ENCODE results near the gene IRS1.
"Not testable (repeated sequence)": the region's sequence is repeated elsewhere in the genome, so short reads cannot be mapped to it uniquely, and the experiment has no call there.

The IRS1 gene

GRCh38 chr2:226835420-226835795 is 35.8 kb upstream of the IRS1 start:
- Mint-ChIP-seq H3K27me3 (no peaks in the 10 kb centered on the region), H3K9me3 (no peaks in the 10 kb centered on the region), H3K36me3 (ENCODE audit: low read depth) (peaks cover 54% of the 10 kb centered on the region), H3K27ac (peak overlapping the region; percentile 97), H3K4me1 (ENCODE audit: low read depth) (peaks cover 63% of the 10 kb centered on the region), H3K4me3 (peak overlapping the region; percentile 91)

- not testable (repeated sequence) for H3K9me3 Mint-ChIP-seq, H3K27me3 Mint-ChIP-seq
- Mint-ChIP-seq H3K36me3 (ENCODE audit: low read depth) (peaks cover 50% of the 10 kb centered on the region), H3K4me3 (peak overlapping the region; percentile 91), H3K4me1 (ENCODE audit: low read depth) (peaks cover 57% of the 10 kb centered on the region), H3K27ac (peak overlapping the region; percentile 97)
Measured at GRCh38 chr2:226834880-226835279, 35.3 kb upstream of the IRS1 start.

DNA sequence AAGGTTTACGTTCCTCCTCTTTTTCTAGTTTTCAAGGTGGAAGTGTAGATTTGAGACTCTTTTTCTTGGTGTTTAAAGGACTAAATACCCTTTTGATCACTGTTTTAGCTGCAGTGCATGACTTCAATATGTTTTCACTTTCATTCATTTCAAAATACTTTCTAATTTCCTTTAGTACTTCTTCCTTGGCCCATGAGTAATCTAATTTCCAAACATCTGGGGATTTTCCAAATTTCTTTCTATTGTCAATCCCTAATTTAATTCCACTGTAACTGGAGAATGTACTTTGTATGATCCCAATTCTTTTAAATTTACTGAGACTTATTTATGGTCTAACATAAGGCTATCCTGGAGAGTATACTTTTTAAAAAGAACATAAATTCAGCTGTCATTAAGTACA is 32.4 kb upstream of the IRS1 start:
- Mint-ChIP-seq H3K36me3 (ENCODE audit: low read depth) (peaks cover 33% of the 10 kb centered on the region), H3K4me3 (no peak overlapping the region), H3K9me3 (no peaks in the 10 kb centered on the region), H3K27me3 (no peaks in the 10 kb centered on the region), H3K4me1 (ENCODE audit: low read depth) (peaks cover 38% of the 10 kb centered on the region), H3K27ac (no peak overlapping the region)

DNA sequence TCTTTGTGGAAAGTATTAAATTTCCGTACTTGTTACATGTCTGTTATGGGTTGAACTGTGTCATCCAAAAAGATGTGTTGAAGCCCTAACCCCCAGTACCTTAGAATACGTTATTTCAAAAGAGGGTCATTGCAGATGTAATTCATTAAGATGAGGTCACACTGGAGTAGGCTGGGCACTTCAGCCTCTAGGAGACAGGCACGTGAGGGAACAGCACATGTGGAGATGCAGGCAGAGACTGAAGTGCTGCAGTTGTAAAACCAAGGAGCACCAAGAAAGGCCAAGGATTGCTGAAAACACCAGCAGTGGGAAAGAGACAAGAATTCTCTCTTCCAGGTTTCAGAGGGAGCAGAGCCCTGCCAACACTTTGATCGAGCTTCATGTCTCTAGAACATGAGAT is 31.6 kb upstream of the IRS1 start:
- H3K36me3 Mint-ChIP-seq (ENCODE audit: low read depth): peaks cover 33% of the 10 kb centered on the region
- H3K9me3 Mint-ChIP-seq: no peaks in the 10 kb centered on the region
- H3K4me1 Mint-ChIP-seq (ENCODE audit: low read depth): peaks cover 35% of the 10 kb centered on the region
- no peaks in the 10 kb centered on the region for H3K27me3 Mint-ChIP-seq
- H3K4me3 Mint-ChIP-seq: no peak overlapping the region
- H3K27ac Mint-ChIP-seq: no peak overlapping the region

DNA sequence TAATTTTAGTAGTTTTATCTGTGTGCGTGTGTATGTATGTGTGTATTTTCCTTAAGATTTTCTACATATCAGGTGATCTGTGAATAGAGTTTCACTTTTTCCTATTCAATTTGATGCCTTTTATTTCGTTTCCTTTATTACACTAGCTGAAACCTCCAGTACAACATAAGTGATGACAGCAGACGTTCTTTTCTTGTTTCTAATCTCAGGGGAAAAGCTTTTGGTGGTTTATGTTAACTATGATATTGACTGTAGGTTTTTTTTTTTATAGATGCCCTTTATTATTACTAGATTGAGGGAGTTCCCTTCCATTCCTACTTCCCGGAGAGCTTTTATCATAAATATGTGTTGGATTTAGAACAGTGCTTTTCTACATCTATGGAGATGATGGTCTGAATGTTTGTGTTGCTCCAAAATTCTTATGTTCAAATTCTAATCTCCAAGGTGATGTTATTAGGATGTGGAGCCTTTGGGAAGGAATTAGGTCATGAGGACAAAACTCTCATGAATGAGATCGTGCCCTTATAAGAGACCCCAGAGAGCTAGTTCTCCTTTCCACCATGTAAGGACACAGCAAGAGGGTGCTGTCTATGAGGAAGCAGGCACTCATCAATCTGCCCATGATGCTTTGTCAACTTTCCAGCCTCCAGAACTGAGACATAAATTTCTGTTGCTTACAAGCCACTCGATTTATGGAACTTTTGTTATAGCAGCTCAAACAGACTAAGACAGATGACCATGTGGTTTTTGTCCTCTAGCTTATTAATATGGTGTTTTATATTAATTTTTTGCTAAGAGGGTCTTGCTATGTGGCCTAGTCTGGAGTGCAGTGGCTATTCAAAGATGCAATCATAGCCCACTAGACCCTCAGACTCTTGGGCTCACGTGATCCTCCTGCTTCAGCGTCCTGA is 30.4 kb upstream of the IRS1 start:
- Mint-ChIP-seq H3K4me1 (ENCODE audit: low read depth) (peaks cover 32% of the 10 kb centered on the region), H3K4me3 (no peak overlapping the region), H3K36me3 (ENCODE audit: low read depth) (peaks cover 33% of the 10 kb centered on the region), H3K9me3 (no peaks in the 10 kb centered on the region), H3K27me3 (no peaks in the 10 kb centered on the region), H3K27ac (no peak overlapping the region)

- no peak overlapping the region for H3K4me3 Mint-ChIP-seq
- peaks cover 18% of the 10 kb centered on the region for H3K4me1 Mint-ChIP-seq (ENCODE audit: low read depth)
- no peak overlapping the region for H3K27ac Mint-ChIP-seq
- H3K36me3 Mint-ChIP-seq (ENCODE audit: low read depth): peaks cover 19% of the 10 kb centered on the region
- no peaks in the 10 kb centered on the region for H3K9me3 Mint-ChIP-seq
- H3K27me3 Mint-ChIP-seq: no peaks in the 10 kb centered on the region
Measured at GRCh38 chr2:226828191-226828590, 28.6 kb upstream of the IRS1 start.

DNA sequence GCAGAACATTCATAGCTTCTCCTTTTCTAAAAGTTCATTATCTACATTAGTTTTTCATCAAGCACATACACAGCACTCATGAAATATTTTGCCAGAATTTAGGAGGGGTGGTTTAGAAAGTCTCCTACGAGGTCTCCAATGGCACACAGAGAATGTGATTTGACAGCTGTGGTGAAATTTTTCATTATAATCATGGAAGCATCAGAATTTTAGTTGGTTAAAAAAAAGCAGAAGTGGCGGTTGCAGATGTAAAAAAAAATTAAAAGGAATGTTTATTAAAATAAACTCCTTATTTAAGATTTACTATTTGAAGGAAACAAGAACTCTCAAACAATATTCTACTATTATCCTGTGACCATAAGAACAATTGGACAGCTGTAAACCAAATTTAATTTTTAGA is 25.4 kb upstream of the IRS1 start:
- no peak overlapping the region for H3K27ac Mint-ChIP-seq
- no peak overlapping the region for H3K4me3 Mint-ChIP-seq
- peaks cover 8% of the 10 kb centered on the region for H3K4me1 Mint-ChIP-seq (ENCODE audit: low read depth)
- H3K9me3 Mint-ChIP-seq: no peaks in the 10 kb centered on the region
- H3K36me3 Mint-ChIP-seq (ENCODE audit: low read depth): no peaks in the 10 kb centered on the region
- H3K27me3 Mint-ChIP-seq: peaks cover under 1% of the 10 kb centered on the region

DNA sequence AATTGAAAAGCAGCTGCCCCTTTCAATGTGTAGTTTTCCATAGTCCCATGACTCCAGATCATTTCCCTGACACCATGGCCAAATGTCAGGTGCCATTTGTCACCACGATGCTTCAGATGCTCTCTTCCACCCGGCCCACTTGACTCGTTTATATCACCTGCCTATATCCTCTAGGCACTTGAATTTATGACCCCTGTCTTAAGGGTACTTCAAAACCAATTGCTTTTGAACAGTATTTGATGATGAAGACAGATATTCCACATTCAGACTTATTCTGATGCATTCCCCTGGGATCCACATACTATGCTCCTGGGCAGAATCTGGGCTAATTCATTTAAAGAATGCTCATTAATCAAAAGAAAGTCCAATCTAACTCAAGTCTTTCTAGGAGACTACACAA is 19.3 kb upstream of the IRS1 start:
- Mint-ChIP-seq H3K27me3 (peaks cover 19% of the 10 kb centered on the region), H3K9me3 (no peaks in the 10 kb centered on the region), H3K4me1 (ENCODE audit: low read depth) (no peaks in the 10 kb centered on the region), H3K4me3 (no peak overlapping the region), H3K27ac (no peak overlapping the region), H3K36me3 (ENCODE audit: low read depth) (no peaks in the 10 kb centered on the region)

DNA sequence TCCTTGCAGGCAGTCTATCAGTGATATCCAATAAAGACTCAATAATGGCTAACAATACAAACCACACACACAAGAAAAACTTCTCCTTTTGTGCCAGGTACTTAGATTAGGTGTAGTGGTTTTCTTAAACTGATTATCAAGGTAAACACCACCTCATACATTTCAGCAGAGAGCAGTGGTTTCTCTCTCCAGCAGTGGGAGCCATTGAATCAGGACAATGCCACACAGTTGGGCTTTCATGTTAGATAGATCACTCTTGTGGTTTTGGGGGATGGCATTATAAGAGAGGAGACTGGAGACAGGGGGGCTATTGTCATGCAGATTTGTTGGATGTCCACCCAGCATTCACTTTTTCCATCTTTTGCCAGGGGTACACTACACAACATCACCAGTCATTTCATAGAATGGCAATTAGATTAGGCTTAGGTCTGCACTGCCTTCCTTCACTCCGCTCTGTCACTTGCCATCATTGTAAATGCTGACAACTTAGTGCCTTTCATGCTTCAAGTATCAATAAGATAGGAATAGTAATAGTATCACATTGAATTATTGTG is 13.6 kb upstream of the IRS1 start:
- Mint-ChIP-seq H3K9me3 (peaks cover 3% of the 10 kb centered on the region), H3K36me3 (ENCODE audit: low read depth) (no peaks in the 10 kb centered on the region), H3K27ac (no peak overlapping the region), H3K27me3 (peaks cover 36% of the 10 kb centered on the region), H3K4me1 (ENCODE audit: low read depth) (no peaks in the 10 kb centered on the region), H3K4me3 (no peak overlapping the region)

DNA sequence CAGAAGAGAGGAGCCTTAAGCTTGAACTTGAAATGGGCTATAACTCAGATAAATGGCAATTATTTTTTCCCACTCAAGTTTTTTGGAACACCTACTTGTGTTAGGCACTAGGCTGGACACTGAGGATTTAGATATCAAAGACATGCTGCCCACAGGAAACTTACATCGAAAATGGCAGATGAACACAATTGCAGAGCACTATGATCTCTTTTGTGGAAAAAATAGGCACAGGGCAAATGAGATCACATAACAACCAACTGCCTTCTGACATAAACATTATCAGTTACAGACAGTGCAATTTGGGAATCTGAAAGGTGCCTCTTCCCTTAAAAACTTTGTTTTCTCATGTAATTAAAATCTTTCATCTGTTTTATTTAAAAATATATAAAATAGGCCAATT is 3.8 kb upstream of the IRS1 start:
- H3K4me1 Mint-ChIP-seq (ENCODE audit: low read depth): peaks cover 25% of the 10 kb centered on the region
- H3K27ac Mint-ChIP-seq: no peak overlapping the region
- no peak overlapping the region for H3K4me3 Mint-ChIP-seq
- H3K9me3 Mint-ChIP-seq: no peaks in the 10 kb centered on the region
- H3K27me3 Mint-ChIP-seq: peaks cover 30% of the 10 kb centered on the region
- no peaks in the 10 kb centered on the region for H3K36me3 Mint-ChIP-seq (ENCODE audit: low read depth)

GRCh38 chr2:226802573-226802972 is 3.0 kb upstream of the IRS1 start:
- Mint-ChIP-seq H3K9me3 (no peaks in the 10 kb centered on the region), H3K27ac (no peak overlapping the region), H3K4me3 (no peak overlapping the region), H3K36me3 (ENCODE audit: low read depth) (no peaks in the 10 kb centered on the region), H3K27me3 (peaks cover 25% of the 10 kb centered on the region), H3K4me1 (ENCODE audit: low read depth) (peaks cover 27% of the 10 kb centered on the region)

GRCh38 chr2:226800941-226801784 is 1.5 kb upstream of the IRS1 start:
- no peaks in the 10 kb centered on the region for H3K9me3 Mint-ChIP-seq
- peaks cover 16% of the 10 kb centered on the region for H3K27me3 Mint-ChIP-seq
- peaks cover 37% of the 10 kb centered on the region for H3K4me1 Mint-ChIP-seq (ENCODE audit: low read depth)

DNA sequence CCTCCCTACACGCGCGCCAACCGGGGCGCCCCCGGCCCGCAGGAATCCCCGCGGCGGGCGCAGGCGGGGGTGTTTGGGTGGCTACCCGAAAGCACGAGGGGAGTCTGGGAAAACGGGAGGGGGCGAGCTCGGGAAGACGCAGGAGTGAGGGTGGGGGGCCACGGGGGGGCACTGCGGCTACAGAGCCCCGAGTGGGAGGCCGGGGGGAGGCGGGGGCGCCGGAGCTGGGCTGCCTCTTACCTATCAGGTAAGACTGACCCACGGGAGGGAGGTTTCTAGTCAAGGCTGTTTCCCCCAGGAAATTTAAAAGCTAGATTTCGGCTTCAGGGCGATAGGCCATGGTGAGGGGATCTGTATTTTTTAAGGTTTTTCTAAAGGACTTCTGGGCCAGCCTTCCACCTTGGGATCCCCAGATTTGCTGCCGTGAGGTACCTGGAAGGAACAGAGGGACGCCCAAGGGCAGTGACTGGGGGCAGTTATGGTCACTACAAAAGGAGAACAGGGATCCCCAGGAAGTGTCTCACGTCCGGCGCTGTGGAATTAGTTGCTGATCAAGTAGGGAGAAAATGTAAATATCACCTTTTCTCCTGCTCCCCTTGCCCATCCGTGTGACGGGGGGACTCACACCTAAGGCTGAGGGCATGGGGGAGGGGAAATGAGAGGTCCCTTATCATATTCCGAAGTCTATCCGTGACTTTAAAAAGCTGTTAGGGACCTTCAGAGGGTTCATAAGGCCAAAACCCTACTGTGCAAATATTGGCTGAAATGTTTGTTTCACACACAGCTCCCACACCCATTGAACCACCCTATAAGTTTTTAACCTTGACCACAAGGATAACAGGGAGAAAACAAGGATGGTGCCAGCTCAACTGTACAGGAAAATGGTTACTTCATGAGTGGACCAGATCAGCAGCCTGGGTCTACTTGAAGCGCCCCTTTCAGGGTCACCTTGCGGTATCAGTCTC is 638 bp upstream of the IRS1 start:
- Mint-ChIP-seq H3K36me3 (ENCODE audit: low read depth) (no peaks in the 10 kb centered on the region), H3K9me3 (no peaks in the 10 kb centered on the region), H3K27ac (peak overlapping the region; percentile 63)

More at GRCh38 chr2:226800941-226801784, 1.5 kb upstream of the IRS1 start:
- H3K27ac Mint-ChIP-seq: peak overlapping the region; percentile 57
- no peaks in the 10 kb centered on the region for H3K36me3 Mint-ChIP-seq (ENCODE audit: low read depth)
- peak overlapping the region; percentile 84 for H3K4me3 Mint-ChIP-seq

More for the DNA sequence above, 638 bp upstream of the IRS1 start:
- Mint-ChIP-seq H3K4me3 (peak overlapping the region; percentile 84), H3K4me1 (ENCODE audit: low read depth) (peaks cover 40% of the 10 kb centered on the region), H3K27me3 (peaks cover 10% of the 10 kb centered on the region)

All from stimulated activated naive CD8-positive, alpha-beta T cell treated with anti-CD3 and anti-CD28 coated beads, Interleukin-15, Interleukin-2, amounts not matched to agents 100 ng/mL and 50 ng/mL, for 24 hours (primary cell).